HFF-Myc (cell line): Measurements from ENCODE around the gene TENM4.
"Not testable (repeated sequence)": the region's sequence is repeated elsewhere in the genome, so short reads cannot be mapped to it uniquely, and the experiment has no call there.

Source experiments
- DNase-seq: peaks from one replicate; pipeline ENCODE4 v3.0.0-alpha.2; 2011; ENCODE audit warnings: low read depth; ENCODE audit errors: extremely low read depth
- H3K4me3 ChIP-seq: replicated peaks from 2 replicates; pipeline ENCODE4 v1.5.1; 2011; ENCODE audit warnings: low read depth, mild to moderate bottlenecking, control low read depth, low read length
- TF ChIP-seq, protein P1 (sequence below): IDR thresholded peaks from 2 replicates; pipeline ENCODE4 v1.5.1; 2012; ENCODE audit warnings: mild to moderate bottlenecking, low read depth, low read length, control low read depth; ENCODE audit errors: missing control alignments

Gene TENM4

DNA sequence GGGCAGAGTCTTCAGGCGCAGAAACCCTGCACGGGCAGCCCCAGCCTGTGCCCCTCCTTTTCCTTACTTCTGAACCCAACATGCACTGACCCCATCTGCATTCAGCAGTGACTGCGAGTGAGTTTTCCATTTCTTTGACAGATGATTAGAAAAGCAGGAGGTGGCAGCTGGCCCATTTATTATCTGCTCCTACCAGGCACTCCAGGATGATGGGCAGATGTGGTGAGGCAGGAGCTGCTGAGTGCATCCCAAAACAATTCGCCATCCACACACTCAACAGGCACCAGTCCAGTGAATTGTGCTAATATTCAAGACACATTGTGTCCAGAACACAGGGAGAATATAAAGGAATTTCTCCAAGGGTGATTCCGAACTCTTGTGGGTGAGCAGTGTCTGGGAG, 208.5 kb downstream of the TENM4 start:
- no peak for DNase-seq
- no peak overlapping the region for H3K4me3 ChIP-seq
- TF ChIP-seq, protein P1, sequence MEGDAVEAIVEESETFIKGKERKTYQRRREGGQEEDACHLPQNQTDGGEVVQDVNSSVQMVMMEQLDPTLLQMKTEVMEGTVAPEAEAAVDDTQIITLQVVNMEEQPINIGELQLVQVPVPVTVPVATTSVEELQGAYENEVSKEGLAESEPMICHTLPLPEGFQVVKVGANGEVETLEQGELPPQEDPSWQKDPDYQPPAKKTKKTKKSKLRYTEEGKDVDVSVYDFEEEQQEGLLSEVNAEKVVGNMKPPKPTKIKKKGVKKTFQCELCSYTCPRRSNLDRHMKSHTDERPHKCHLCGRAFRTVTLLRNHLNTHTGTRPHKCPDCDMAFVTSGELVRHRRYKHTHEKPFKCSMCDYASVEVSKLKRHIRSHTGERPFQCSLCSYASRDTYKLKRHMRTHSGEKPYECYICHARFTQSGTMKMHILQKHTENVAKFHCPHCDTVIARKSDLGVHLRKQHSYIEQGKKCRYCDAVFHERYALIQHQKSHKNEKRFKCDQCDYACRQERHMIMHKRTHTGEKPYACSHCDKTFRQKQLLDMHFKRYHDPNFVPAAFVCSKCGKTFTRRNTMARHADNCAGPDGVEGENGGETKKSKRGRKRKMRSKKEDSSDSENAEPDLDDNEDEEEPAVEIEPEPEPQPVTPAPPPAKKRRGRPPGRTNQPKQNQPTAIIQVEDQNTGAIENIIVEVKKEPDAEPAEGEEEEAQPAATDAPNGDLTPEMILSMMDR = no peak

DNA sequence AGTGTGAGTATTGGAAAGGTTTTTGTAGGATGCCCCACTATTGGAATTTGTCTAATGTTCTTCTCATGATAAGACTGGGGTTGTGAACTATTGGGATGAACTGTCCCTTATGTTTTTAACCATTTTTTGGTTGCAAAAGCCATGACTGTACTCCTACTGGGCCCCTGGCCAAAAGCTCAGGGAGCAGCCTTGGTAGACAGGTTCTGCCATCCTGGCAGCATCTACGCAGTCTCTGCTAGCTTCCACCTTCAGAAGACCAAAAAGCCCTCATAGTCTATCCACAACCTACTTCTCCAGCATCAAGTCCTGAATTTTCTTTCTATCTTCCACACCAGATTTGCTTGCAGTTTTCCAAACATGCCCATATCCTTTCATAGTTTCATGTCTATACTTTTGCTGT, 211.8 kb downstream of the TENM4 start:
- TF ChIP-seq, protein P1 = no peak
- no peak overlapping the region for H3K4me3 ChIP-seq
- no peak for DNase-seq

DNA sequence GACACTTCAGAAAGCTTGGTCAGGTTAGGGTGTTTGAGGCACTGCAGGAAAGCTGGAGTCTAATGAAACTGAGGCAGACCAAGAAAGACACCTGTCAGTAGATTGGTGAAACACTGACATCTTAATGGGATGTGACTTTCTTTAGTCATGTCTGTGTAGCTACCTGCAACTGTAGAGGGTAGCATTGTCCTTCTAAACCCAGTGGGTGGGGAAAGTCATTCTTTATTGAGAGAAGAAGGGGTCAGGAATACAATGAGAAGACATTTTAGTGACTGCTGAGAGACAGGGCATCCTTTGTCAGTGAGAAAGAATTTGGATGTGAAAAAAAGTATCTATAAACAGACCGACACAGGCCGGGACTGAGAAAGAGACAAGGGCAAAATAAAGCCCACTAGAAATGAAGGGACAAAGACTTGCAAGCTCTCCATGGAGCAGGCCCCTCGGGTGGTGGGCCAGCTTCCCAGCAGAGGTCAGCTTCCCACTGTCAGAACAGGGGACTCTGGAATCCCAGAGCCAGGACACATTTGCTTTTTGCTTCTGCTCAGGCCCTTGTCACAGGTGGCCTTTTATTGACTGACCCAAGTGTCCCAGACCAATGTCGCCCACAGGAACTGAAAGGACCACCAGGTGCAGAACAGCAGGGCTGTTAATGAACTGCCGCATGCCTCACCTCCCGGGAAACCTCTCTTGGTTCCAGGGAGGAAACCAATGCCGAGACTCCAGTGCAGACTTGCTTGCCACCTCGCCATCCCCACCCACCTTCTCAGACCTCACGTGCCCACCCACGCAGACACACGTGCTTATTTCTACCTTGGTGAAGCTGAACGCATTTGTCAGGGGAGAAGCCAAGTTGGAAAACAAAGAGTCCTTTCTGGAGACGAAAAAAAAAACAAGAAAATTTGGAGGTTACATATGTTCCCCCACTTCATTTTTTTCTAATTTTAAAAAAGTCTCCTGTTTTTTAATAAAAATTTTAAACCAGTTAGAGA, 212.8 kb downstream of the TENM4 start:
- TF ChIP-seq, protein P1 = no peak
- DNase-seq = no peak
- H3K4me3 ChIP-seq = no peak overlapping the region

DNA sequence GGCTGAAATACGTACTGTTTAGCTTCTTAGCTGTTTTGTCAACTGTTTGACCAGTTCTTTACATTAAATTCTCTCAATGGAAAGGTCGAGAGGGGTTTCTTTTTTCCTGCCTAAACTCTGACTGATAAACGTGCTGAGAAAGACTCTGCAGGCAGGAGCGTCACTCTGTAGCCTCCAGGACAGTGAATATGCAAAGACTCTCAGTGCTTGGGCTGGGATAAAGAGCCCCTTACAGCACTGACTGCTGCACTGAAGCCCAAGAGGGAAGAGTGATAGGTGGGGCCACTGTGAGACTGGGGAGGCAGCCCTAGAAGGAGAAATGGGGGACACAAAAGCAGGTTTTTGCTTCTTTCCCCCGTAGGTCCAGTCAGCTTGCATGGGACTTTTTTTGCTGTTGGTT, 213.5 kb downstream of the TENM4 start:
- no peak for DNase-seq
- TF ChIP-seq, protein P1 = no peak
- no peak overlapping the region for H3K4me3 ChIP-seq

DNA sequence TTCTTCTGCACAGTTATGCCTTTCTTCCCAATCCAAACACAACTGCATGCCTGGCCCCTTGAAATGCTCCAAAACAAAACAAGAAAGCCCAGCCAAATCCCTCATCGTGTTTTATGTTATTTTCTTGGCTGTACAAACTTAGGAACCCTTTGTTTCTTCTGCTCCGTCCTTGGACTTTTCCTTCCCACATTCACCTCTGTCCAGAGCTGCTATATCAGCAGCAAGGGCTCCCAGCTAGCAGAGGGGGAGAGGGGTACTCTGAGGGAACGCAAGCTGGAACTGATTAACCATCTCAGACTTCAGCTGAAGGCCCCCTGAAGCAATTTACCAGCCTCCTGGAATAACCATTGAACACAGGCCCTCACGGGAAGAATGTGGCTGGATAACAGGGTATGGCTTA, 214.7 kb downstream of the TENM4 start:
- TF ChIP-seq, protein P1 = no peak
- no peak for DNase-seq

DNA sequence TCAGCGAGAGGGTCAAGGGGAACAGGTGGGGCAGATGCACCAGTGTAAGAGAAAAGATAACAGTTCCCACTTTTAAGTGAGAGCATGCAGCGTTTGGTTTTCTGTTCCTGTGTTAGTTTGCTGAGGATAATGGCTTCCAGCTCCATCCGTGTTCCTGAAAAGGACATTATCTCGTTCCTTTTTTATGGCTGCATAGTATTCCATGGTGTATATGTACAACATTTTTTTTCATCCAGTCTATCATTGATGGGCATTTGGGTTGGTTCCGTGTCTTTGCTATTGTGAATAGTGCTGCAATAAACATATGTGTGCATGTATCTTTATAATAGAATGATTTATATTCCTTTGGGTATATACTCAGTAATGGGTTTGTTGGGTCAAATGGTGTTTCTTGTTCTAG, 218.7 kb downstream of the TENM4 start:
- not testable (repeated sequence) for DNase-seq, H3K4me3 ChIP-seq

More for the DNA sequence above, 214.7 kb downstream of the TENM4 start:
- H3K4me3 ChIP-seq = no peak overlapping the region

DNA sequence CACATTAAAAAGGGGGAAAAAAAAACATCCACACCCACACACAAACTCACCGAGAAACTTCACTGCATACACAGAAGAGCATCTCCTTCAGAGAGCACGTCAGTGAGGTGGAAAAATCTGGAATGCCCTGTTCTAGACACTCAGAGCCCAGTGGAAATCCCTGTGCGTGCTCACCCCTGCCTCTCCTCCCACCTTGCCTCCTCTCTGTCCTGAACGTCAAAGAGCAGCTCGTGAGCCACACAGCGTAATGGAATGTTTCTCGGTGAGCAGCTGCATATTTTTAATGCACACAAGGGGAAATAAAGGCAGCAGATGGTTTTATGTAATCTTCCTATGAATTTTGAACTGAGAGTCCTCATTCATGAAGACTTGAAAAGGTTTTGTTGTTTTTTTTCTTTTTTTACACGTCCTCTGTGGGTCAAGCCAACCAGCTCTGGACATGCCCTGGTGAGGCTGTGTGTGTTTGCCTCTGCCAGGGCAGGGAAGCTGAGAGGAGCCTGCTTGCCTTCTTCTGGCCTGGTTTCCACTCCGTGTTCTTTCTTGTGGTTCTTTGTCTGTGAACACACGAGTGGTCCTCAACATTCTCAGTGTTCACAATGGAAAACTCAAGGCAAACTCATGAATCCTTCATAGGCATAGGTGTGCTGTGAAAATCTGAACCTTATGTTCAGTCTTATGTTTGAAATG, 219.2 kb downstream of the TENM4 start:
- TF ChIP-seq, protein P1 = no peak
- no peak overlapping the region for H3K4me3 ChIP-seq
- DNase-seq = no peak
